Occipital lobe (tissue), 2 donors: ENCODE results near the gene ZNF76. TPM values are rescaled to one million over a fixed set of nuclear protein-coding genes. Genes with fewer than 3 reads are reported as not detected.
"Not testable (repeated sequence)": the region's sequence is repeated elsewhere in the genome, so short reads cannot be mapped to it uniquely, and the experiment has no call there.

Experiments used
- DNase-seq: peaks from one replicate; lab custom pipeline; 2025; lab: John Stamatoyannopoulos, UW
- total RNA-seq: library from RNA; depleted of rRNA; stranded (reverse); fragments of >200 nt; gene quantifications from one replicate; pipeline ENCODE4 v1.2.3, GENCODE V29; 2014

The ZNF76 gene
- total RNA-seq, 1 donor from 2014 or later = 11.1 TPM

GRCh38 chr6:35328108-35328723 is 68.7 kb downstream of the ZNF76 start:
- DNase-seq = no peak

DNA sequence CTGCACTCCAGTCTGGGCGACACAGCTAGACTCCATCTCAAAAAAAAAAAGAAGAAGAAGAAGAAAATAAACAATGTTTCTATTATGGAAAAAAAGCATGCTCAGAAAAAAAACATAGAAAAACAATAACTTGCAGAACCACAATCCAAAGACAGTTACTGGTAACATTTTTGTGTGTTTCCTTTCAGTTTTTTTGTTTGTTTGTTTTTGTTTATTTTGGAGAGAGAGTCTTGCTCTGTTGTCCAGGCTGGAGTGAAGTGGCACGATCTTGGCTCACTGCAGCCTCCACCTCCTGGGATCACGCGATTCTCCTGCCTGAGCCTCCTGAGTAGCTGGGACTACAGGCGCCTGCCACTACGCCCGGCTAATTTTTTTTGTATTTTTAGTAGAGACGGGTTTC is 69.4 kb downstream of the ZNF76 start:
- DNase-seq = not testable (repeated sequence)

DNA sequence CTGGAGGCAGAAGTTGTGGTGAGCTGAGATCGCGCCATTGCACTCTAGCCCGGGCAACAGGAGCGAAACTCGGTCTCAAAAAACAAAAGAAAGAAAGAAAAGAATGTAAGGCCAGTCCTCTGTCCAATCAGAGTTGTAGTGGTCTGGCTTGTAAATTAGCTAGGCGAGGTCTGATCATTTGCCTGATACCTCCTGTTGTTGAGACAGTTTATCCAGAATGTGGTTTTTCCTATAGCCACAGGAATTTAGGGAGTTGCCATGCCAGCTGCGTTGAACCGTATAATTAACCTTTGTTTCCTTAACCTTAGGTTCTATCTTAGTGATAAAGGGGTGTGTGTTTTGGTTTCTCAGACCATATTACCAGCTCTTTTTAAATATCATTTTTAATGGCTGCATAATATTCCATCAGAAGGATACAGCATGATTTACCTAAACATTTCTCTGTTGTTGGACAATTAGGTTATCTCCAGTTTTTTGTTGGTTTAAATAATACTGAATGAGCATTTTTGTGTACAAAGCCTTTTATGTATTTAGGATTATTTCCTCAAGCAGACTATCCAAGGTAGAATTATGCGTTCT is 71.1 kb downstream of the ZNF76 start:
- no peak for DNase-seq

GRCh38 chr6:35332074-35332887 is 72.7 kb downstream of the ZNF76 start:
- not testable (repeated sequence) for DNase-seq

DNA sequence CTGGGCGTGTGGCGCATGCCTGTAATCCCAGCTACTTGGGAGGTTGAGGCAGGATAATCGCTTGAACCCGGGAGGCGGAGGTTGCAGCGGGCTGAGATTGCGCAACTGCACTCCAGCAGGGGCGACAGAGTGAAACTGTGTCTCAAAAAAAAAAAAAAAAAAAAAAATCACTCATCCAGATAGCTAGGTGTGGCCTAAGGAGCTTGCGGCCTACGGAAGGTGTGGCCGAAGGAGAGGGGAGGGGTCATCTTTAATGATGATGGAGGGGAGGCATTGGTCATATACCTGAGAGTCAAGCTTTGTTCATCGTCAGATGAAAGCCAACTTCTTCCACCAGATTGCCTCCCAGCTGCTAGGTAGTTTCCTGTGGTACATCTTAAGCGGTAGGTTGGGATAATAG is 82.0 kb downstream of the ZNF76 start:
- no peak for DNase-seq

GRCh38 chr6:35342258-35343091 is 82.9 kb downstream of the ZNF76 start, which contains the start of gene PPARD:
PPARD (plus strand) TSS chr6:35342558; CDS start chr6:35411088, 68,530 bp downstream.
- peak; percentile 99 for DNase-seq

DNA sequence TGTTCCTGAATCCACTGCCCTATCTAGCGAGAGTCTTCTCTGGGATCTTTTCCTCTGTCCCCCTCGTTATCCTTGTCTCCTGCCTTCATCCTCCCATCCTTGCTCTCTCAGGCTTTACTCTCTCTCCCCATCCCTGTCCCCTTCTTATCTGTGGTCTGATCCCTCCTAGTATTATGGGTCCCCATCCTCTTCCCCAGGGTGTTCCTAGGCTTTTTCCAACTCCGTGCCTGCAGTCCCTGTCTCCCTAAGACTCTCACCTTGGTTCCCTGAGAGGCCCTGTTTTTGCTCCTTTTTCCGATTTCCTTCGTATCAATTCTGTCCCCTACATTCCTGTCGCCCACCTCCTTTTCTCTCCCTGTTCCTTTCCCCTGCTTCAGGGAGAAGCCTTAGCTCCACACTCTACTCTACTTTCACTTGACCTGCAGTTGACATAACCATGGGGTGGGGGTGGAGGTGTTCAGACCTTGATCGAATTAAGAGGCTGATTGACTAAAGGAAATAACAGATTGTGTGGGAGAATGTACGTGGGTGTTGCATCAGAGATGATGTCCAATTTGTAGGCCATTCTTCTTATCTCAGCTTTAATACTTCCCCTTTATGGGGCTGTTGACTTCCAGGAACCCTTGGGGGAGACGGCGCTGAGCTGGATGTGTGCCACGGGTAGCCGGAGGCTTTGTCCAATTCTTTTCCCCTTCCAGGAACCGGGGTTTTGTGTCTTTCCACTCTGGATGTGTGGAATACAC is 83.7 kb downstream of the ZNF76 start:
- no peak for DNase-seq

- DNase-seq = no peak
Observed at GRCh38 chr6:35343835-35344550, 84.5 kb downstream of the ZNF76 start.

Other genes with a start within 250 kb of the ZNF76 start
- 0.31 TPM for gene TCP11, start 118.4 kb upstream of the ZNF76 start, total RNA-seq
- gene SCUBE3, start 45.8 kb upstream of the ZNF76 start, total RNA-seq = 1.7 TPM
- gene DEF6, start 38.1 kb downstream of the ZNF76 start, total RNA-seq = 0.47 TPM
- gene PPARD, start 82.8 kb downstream of the ZNF76 start, total RNA-seq = 2.2 TPM
- 9.5 TPM for gene FANCE, start 192.6 kb downstream of the ZNF76 start, total RNA-seq
- gene RPL10A, start 208.7 kb downstream of the ZNF76 start, total RNA-seq = 1,537 TPM
- 0.16 TPM for gene TEAD3, start 237.3 kb downstream of the ZNF76 start, total RNA-seq